ENCODE results near the gene SLC22A8.
"Not testable (repeated sequence)": the region's sequence is repeated elsewhere in the genome, so short reads cannot be mapped to it uniquely, and the experiment has no call there.

The SLC22A8 gene

GRCh38 chr11:62985041-62985750 is 30.4 kb downstream of the SLC22A8 start:
- no peak for DNase-seq

GRCh38 chr11:62984451-62984991 is 31.1 kb downstream of the SLC22A8 start, which contains the start of gene SLC22A6:
TSS of gene SLC22A6 (minus strand) at chr11:62984967. CDS start at chr11:62984690, 277 bp downstream.
- no peak for DNase-seq

GRCh38 chr11:62983536-62984199 is 32.0 kb downstream of the SLC22A8 start:
- no peak for DNase-seq

GRCh38 chr11:62981743-62982142 is 33.9 kb downstream of the SLC22A8 start:
- no peak for DNase-seq

- DNase-seq: no peak
Measured at GRCh38 chr11:62980133-62980760, 35.4 kb downstream of the SLC22A8 start.

- DNase-seq: no peak
Measured at GRCh38 chr11:62976109-62976508, 39.5 kb downstream of the SLC22A8 start.

GRCh38 chr11:62974848-62975522 is 40.7 kb downstream of the SLC22A8 start:
- no peak for DNase-seq

- DNase-seq: no peak
Measured at GRCh38 chr11:62965574-62965973, 50.1 kb downstream of the SLC22A8 start.

GRCh38 chr11:62962391-62962790 is 53.2 kb downstream of the SLC22A8 start:
- no peak for DNase-seq

GRCh38 chr11:62961017-62961570 is 54.5 kb downstream of the SLC22A8 start:
- DNase-seq: no peak

- DNase-seq: no peak
Measured at GRCh38 chr11:62959422-62959980, 56.1 kb downstream of the SLC22A8 start.

GRCh38 chr11:62958547-62959421 is 56.9 kb downstream of the SLC22A8 start:
- no peak for DNase-seq

GRCh38 chr11:62957147-62957546 is 58.5 kb downstream of the SLC22A8 start:
- no peak for DNase-seq

GRCh38 chr11:62954478-62954877 is 61.2 kb downstream of the SLC22A8 start:
- no peak for DNase-seq

- DNase-seq: no peak
Measured at GRCh38 chr11:62953811-62954210, 61.8 kb downstream of the SLC22A8 start.

- DNase-seq: no peak
Measured at GRCh38 chr11:62948765-62949320, 66.8 kb downstream of the SLC22A8 start.

- not testable (repeated sequence) for DNase-seq
Measured at GRCh38 chr11:62945538-62945937, 70.1 kb downstream of the SLC22A8 start.
